H1 (cell line): ENCODE measurements around the gene C19orf18. TPM values are rescaled to one million over a fixed set of nuclear protein-coding genes. Genes with fewer than 3 reads are reported as not detected.

Experiments
- EZH2 ChIP-seq: fragments of 200-600 bp; sonication (generic); IDR thresholded peaks from 2 replicates; pipeline ENCODE4 v1.7.1; 2012; ENCODE audit warnings: low read depth, mild to moderate bottlenecking, moderate library complexity, low read length, inconsistent platforms; ENCODE audit not compliant: severe bottlenecking
- POLR2AphosphoS5 ChIP-seq: IDR thresholded peaks from 2 replicates; pipeline ENCODE4 v1.6.1; 2011; ENCODE audit warnings: low read depth, low read length
- polyA plus RNA-seq, 7 experiments: library from polyadenylated mRNA; depleted of rRNA in 3 of 7; stranded (reverse) in 5 of 7; unstranded in 2 of 7; fragments of >200 nt in 5 of 7; fragments of 200-250 nt in 2 of 7; gene quantifications; 1 replicate in 5 of 7; 2 replicates in 1 of 7; 4 replicates in 1 of 7; pipeline versions ENCODE4 v1.2.1 to v1.2.3, GENCODE V29; 2011 to 2013; ENCODE audit warnings: missing spikeins in 2 of 7, mixed read lengths in 2 of 7
- total RNA-seq: library from RNA; stranded (reverse); fragmentation: NEBNext Ultra II Directional; extraction: Animal tissue kit (Norgen Biotek cat#: 25700); gene quantifications from 2 replicates; pipeline ENCODE4 v1.2.1, GENCODE V29; 2021

Gene C19orf18
- total and polyA plus RNA-seq, 2 of the 8 experiments (the other 6 are each of a cell fraction or from before 2014, with no cell fraction given) = 0.12 to 0.99 TPM

DNA sequence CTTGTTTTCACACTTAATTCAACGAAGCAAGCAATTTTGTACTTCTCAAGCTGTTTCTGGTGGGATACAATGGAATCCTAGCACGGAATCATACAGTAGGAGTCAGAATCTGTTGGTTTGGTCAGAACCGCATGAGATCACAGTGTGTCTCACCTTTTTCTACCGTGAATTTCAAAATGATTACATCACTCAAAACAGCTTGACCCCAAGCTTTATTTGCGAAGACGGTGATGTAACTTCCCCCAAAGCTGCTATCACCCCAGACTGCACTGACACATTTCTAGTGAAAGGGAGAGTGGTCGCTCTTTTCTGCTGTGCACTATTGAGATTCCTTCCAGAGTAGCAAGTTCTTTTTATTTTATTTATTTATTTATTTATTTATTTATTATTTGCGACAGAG lies 9.6 kb downstream of the C19orf18 start (continued):
- no peak for TF ChIP-seq EZH2
- TF ChIP-seq POLR2AphosphoS5 = no peak
